Stimulated activated memory B cell treated with anti-CD40 and anti-IgM and Interleukin-4, amounts not matched to agents 10 μg/mL and 1 μg/mL and 100 μg/mL, for 72 hours (primary cell): ENCODE results near the gene ADAM10.

Source experiments
- ATAC-seq: fragments of 150-1000 bp; cut with Tn5 transposase; 2 replicates; pipeline ENCODE4 v1.10.0; 2021
- H3K27ac Mint-ChIP-seq: one replicate; pipeline ENCODE4 v1.8.0; 2022; ENCODE audit warnings: mild to moderate bottlenecking, mixed read lengths
- H3K27me3 Mint-ChIP-seq: one replicate; pipeline ENCODE4 v1.8.0; 2022; ENCODE audit warnings: mixed read lengths
- H3K36me3 Mint-ChIP-seq: one replicate; pipeline ENCODE4 v1.8.0; 2022; ENCODE audit warnings: mixed read lengths
- H3K4me1 Mint-ChIP-seq: one replicate; pipeline ENCODE4 v1.8.0; 2022; ENCODE audit warnings: mixed read lengths
- H3K4me3 Mint-ChIP-seq: one replicate; pipeline ENCODE4 v1.8.0; 2022; ENCODE audit warnings: mild to moderate bottlenecking, moderate library complexity, mixed read lengths
- H3K9me3 Mint-ChIP-seq: one replicate; pipeline ENCODE4 v1.8.0; 2022; ENCODE audit warnings: mixed read lengths

The ADAM10 gene

DNA sequence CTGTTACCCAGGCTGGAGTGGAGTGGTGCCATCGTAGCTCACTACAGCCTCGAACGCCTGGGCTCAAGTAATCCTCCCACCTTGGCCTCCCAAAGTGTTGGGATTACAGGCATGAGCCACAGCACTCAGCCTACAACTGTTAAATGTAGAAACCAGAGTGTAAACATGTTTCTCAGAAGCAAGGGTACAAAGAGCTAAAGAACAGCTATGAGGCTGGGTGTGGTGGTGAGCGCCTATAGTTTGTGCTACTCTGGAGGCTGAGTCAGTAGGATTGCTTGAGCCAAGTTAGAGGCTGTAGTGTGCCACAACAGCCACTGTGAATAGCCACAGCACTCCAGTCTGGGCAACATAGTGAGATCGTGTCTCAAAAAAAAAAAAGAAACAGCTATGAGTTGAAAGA, 16.8 kb upstream of the ADAM10 start:
- Mint-ChIP-seq H3K27ac (no peak overlapping the region), H3K27me3 (no peaks in the 10 kb centered on the region), H3K4me3 (no peak overlapping the region), H3K36me3 (no peaks in the 10 kb centered on the region), H3K9me3 (peaks cover 3% of the 10 kb centered on the region), H3K4me1 (no peaks in the 10 kb centered on the region)
- no peak for ATAC-seq

DNA sequence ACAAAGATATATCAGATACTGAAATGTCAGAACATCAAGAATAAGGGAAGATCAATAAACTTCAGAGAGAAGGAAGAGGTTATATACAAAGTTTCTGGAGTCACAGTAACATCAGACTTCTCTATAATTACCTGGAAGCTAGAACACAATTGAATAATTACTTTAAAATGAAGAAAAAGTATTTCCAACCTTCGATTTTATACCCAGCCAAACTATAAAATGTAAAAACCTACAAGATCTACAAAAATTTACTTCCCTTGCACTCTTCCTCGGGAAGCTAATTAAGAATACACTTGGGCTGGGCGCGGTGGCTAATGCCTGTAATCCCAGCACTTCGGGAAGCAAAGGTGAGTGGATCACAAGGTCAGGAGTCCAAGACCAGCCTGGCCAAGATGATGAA, 15.0 kb upstream of the ADAM10 start:
- no peak for ATAC-seq
- H3K27ac Mint-ChIP-seq: no peak overlapping the region
- no peaks in the 10 kb centered on the region for H3K36me3 Mint-ChIP-seq
- no peaks in the 10 kb centered on the region for H3K4me1 Mint-ChIP-seq
- no peaks in the 10 kb centered on the region for H3K27me3 Mint-ChIP-seq
- H3K4me3 Mint-ChIP-seq: no peak overlapping the region
- peaks cover 3% of the 10 kb centered on the region for H3K9me3 Mint-ChIP-seq

DNA sequence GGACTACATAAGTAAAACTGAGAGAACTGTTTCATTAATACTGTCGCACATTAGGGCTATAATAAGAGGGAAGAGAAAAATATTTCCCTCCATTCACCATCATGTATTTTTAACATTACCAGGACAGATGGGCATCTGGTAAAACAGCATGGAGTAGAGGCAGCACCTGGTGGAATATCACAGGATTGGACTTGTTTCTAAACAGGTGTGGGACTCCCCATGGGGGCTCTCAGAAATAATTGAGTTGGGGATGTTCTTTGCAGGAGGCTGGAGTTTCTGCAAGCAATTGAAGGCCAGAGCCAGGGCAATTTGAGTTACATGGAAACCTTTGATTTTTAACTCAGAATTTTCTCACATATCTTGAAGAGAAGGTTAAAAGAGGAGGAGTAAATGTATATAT, 13.2 kb upstream of the ADAM10 start:
- H3K4me1 Mint-ChIP-seq: no peaks in the 10 kb centered on the region
- no peak for ATAC-seq
- peaks cover 3% of the 10 kb centered on the region for H3K9me3 Mint-ChIP-seq
- H3K4me3 Mint-ChIP-seq: no peak overlapping the region
- H3K27ac Mint-ChIP-seq: no peak overlapping the region
- no peaks in the 10 kb centered on the region for H3K27me3 Mint-ChIP-seq
- H3K36me3 Mint-ChIP-seq: no peaks in the 10 kb centered on the region

DNA sequence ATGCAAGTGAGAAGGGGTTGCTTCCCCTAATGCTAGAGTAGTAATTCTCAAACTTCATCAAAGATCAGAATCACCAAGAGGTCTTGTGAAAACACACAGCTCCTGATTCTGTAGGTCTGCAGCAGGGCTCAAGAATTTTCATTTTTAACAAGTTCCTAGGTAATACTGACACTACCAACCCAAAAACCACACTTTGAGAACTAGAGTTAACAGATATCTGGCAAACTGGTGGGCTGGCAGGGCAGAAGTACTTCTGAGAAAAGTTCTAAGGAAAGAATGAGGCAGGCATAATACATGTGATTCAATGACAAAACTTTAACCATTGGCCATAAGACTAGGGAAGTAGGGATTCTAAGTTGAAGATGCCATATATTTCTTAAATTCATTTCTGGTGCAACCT, 12.8 kb upstream of the ADAM10 start:
- no peak overlapping the region for H3K27ac Mint-ChIP-seq
- H3K4me1 Mint-ChIP-seq: no peaks in the 10 kb centered on the region
- ATAC-seq: no peak
- peaks cover 3% of the 10 kb centered on the region for H3K9me3 Mint-ChIP-seq
- H3K27me3 Mint-ChIP-seq: no peaks in the 10 kb centered on the region
- H3K36me3 Mint-ChIP-seq: no peaks in the 10 kb centered on the region
- H3K4me3 Mint-ChIP-seq: no peak overlapping the region

DNA sequence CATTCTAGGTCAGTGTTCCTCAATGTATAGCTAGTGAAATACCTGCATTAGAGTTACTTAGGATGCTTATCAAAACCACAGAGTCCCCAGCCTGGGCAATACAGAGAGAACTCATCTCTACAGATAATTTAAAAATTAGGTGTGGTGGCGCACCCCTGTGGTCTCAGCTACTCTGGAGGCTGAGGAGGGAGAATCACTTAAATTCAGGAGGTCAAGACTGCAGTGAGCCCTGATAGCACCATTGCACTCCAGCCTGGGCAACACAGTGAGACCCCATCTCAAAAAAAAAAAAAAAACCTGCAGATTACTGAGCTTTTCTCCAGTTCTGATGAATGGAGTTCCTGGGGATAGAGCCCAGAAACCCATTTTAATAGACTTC, 11.5 kb upstream of the ADAM10 start:
- H3K4me3 Mint-ChIP-seq: no peak overlapping the region
- no peaks in the 10 kb centered on the region for H3K4me1 Mint-ChIP-seq
- H3K36me3 Mint-ChIP-seq: no peaks in the 10 kb centered on the region
- H3K9me3 Mint-ChIP-seq: peaks cover 3% of the 10 kb centered on the region
- no peak for ATAC-seq
- no peaks in the 10 kb centered on the region for H3K27me3 Mint-ChIP-seq
- H3K27ac Mint-ChIP-seq: no peak overlapping the region

DNA sequence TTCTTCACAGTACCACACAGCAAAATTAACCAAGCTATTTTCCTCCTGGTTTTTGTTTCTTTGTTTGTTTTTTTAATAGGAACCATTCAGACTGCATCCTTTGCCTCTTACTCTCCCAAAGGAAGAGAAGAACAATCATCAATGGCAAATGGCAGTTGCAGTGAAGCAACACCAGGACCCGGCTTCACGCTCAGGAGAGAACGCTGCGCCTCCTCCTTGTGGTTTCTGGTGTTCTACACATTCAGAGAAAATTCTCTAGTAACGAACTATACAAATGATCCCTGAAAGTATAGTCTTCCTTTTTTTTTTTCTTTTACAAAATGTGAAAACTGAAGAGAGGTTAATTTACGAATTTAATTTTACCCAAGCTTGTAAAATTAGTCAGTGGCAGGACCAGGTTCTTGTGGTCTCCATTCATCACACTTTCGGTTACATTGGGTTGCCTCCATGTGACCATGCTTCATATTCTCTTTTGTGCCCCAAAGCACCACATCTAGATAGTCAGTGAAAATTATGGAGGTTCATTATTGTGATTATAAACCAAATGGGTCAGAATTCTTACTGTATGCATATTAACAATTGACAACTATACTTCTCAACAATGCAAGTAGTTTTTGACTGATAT, 11.0 kb upstream of the ADAM10 start:
- Mint-ChIP-seq H3K27ac (no peak overlapping the region), H3K36me3 (no peaks in the 10 kb centered on the region), H3K27me3 (no peaks in the 10 kb centered on the region), H3K4me3 (no peak overlapping the region), H3K9me3 (peaks cover 3% of the 10 kb centered on the region), H3K4me1 (no peaks in the 10 kb centered on the region)
- no peak for ATAC-seq

DNA sequence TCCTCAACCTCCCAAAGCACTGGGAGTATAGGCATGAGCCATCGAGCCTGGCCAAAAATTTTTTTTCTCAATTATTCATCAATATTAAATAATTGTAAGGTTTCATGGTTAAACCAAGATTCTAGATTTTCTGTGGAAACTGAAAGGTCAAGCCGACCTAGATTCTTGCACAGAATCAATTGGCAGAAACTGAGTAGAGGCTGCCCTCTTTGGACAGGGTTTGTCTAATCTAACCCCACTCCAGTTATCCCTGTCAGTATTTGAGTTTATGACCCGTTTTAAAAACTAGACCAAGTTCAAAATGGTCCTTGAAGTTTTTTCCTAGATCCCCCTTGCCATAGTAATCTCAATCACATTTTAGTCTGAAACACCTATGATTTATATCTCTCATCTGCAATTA, 8.6 kb upstream of the ADAM10 start:
- no peaks in the 10 kb centered on the region for H3K4me1 Mint-ChIP-seq
- H3K36me3 Mint-ChIP-seq: no peaks in the 10 kb centered on the region
- no peaks in the 10 kb centered on the region for H3K9me3 Mint-ChIP-seq
- H3K27me3 Mint-ChIP-seq: no peaks in the 10 kb centered on the region
- H3K27ac Mint-ChIP-seq: no peak overlapping the region
- H3K4me3 Mint-ChIP-seq: no peak overlapping the region
- ATAC-seq: no peak

DNA sequence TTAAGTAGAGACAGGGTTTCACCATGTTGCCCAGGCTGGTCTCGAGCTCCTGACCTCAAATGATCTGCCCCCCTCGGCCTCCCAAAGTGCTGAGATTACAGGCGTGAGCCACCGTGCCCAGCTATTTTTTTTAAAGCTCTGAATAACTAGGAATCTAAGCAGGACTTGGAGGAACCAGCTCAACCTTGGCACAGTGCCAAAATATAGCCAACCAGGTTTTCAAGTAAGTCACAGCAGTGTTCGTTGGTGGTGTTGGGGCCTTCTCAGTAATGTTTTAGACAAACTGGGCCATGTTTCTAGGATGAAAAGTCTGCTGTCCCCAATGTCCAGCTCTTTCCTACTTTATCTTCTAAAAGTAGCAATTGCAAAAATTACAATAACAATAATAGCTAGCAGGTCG, 6.4 kb upstream of the ADAM10 start:
- ATAC-seq: no peak
- no peaks in the 10 kb centered on the region for H3K9me3 Mint-ChIP-seq
- no peak overlapping the region for H3K4me3 Mint-ChIP-seq
- no peaks in the 10 kb centered on the region for H3K36me3 Mint-ChIP-seq
- no peaks in the 10 kb centered on the region for H3K27me3 Mint-ChIP-seq
- no peak overlapping the region for H3K27ac Mint-ChIP-seq
- H3K4me1 Mint-ChIP-seq: no peaks in the 10 kb centered on the region

DNA sequence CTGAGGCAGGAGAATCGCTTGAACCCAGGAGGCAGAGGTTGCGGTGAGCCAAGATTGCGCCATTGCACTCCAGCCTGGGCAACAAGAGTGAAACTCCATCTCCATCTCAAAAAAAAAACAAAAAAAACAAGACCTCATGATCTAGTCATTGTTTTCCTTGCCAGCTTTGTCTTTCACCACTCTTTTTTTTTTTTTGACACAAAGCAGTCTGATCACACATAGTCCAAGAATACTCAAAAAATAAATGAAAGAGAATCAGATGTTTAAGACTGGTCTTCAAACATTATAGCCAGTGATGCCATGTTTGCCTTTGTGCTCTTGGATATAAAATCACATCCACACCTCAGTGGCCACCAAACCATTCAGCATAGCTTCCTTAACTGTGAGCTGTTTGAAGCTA, 5.8 kb upstream of the ADAM10 start:
- Mint-ChIP-seq H3K4me3 (no peak overlapping the region), H3K27me3 (no peaks in the 10 kb centered on the region), H3K9me3 (no peaks in the 10 kb centered on the region), H3K36me3 (no peaks in the 10 kb centered on the region), H3K4me1 (peaks cover 4% of the 10 kb centered on the region), H3K27ac (no peak overlapping the region)
- no peak for ATAC-seq

DNA sequence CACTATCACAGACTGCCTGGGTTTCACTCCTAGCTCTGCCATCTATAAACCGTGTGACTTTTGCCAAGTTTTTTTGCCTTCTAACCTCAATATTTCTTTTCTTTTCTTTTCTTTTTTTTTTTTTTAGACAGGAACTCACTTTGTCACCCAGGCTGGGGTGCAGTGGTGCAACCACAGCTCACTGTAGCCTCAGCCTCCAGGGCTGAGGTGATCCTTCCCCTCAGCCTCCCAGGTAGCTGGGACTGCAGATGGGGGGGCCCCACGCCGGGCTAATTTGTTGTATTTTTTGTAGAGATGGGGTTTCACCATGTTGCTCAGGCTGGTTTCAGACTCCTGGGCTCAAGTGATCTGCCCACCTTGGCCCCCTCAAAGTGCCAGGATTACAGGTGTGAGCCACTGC, 3.2 kb upstream of the ADAM10 start:
- Mint-ChIP-seq H3K4me1 (peaks cover 19% of the 10 kb centered on the region), H3K27me3 (no peaks in the 10 kb centered on the region), H3K9me3 (no peaks in the 10 kb centered on the region), H3K4me3 (no peak overlapping the region), H3K27ac (no peak overlapping the region), H3K36me3 (no peaks in the 10 kb centered on the region)
- ATAC-seq: no peak

DNA sequence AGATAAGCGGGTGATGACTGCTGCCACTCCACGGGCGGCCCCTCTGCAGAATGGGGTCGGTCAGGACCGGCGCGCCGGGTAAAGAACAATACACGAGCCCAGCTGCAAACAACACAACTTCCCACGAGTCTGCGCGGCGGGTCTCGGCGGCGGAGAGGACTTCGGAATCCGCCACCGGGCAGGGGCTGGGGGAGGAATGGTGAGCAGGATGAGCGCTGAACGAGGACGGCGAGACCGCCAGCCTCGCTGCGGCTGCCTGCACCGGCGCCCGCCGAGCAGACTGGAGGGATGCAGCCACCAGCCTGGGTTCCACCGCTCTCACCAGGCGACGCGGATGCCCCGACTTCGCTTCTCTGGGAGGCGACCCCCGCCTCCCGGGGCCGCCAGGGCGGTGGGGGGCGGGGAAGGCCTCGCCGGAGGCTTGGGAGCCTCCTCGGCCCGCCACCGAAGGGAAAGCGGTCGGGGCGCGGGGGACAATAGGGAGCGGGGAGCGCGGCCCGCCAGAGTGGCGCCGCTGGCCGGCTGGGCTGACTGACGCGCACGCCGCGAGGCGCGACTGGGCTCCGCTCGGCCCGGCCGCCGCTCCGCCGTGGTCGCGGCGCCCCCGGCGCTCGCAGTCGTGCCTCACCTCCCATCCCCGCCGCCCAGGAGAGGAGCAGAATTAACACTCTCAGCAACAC, 515 bp downstream of the ADAM10 start:
- Mint-ChIP-seq H3K4me3 (peak overlapping the region; percentile 99), H3K27me3 (no peaks in the 10 kb centered on the region), H3K36me3 (no peaks in the 10 kb centered on the region), H3K4me1 (peaks cover 33% of the 10 kb centered on the region), H3K27ac (peak overlapping the region; percentile 88), H3K9me3 (no peaks in the 10 kb centered on the region)
- peak; percentile 71 for ATAC-seq

DNA sequence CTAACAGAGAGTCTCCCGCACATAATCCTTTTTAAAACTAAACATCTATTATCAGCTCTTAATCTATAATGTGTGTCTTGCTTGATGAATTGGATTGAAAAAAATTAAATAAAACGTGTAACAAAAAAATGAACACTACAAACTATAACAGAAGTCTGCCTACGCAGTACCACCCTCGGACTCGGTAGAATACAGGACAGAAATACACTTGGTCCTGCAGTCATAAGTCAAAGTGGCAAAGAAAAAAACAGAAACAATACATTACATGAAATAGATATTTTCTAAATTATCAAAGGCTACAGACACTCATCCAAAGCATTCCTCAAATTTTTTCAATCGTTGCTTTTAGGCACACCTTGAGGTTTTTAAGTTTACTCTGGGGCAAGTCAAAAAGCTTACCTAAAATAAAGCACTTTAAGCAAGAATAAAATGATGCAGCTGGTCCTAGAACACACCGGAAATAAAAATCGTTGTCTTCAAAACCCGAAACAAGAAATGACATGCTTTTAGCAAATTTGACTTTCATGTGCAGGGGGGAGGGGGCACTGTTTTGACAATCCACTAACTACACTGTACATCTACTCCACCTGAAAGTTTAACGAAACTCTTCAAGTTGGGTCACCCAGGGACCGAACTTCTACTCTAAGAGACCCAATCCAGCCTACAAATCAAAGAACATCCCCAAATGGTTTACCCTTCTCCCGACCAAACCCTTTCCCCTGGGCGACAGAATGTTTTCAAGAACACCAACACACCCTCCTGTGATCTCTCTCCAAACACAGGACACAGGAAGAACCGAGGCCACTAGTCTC, 1.3 kb downstream of the ADAM10 start:
- H3K27ac Mint-ChIP-seq: peak overlapping the region; percentile 88
- H3K9me3 Mint-ChIP-seq: no peaks in the 10 kb centered on the region
- no peak for ATAC-seq

DNA sequence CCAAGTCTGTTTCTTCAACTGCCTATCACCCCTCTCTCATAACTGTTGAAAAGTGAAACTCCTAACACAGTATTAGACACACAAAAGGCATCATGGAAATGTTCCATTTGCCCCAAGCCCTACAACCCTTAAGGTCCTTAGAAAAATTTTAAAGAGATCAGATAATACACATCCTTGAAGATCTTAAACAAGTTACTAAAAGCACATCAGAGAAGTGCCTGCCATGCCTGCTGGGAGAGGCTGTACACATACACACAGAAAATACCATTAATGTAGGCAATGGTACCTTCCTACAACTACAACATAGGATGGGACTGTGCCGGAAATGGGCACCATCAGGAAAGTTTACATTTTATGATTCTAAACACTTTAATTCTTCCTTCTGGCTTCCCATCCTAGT, 3.3 kb downstream of the ADAM10 start:
- Mint-ChIP-seq H3K4me3 (no peak overlapping the region), H3K36me3 (no peaks in the 10 kb centered on the region), H3K27me3 (no peaks in the 10 kb centered on the region), H3K27ac (no peak overlapping the region), H3K9me3 (no peaks in the 10 kb centered on the region), H3K4me1 (peaks cover 57% of the 10 kb centered on the region)
- ATAC-seq: no peak

More for the DNA sequence above, 1.3 kb downstream of the ADAM10 start:
- peak overlapping the region; percentile 99 for H3K4me3 Mint-ChIP-seq
- peaks cover 36% of the 10 kb centered on the region for H3K4me1 Mint-ChIP-seq
- H3K27me3 Mint-ChIP-seq: no peaks in the 10 kb centered on the region
- H3K36me3 Mint-ChIP-seq: no peaks in the 10 kb centered on the region

DNA sequence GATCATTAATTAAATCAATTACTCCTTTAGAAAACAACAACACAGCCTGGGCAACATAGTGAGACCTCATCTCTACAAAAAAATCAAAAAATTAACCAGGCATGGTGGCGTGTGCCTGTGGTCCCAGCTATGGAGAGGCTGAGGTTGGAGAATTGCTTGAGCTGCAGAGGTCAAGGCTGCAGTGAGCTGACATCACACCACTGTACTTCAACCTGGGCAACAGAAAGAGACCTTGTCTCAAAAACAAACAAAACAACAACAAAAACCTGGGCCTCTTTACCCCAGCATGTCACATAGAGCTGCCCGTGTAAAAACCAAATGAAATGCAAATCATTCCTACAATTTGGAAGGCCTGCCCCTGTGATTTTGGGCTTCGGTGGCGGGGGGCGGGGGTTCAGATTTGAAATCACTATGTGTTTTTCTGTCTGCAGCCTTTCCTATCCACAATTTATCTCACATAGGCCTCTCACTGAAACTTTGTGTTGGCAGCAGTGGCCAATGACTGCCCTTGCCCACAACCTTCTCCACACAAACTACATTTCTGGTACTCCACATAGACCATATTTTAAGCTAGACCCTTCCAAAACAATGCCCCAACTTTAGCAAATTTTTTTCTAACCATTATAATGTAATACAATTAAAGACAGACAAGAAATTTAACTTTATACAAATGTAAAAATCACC, 6.5 kb downstream of the ADAM10 start:
- Mint-ChIP-seq H3K4me1 (peaks cover 63% of the 10 kb centered on the region), H3K27ac (no peak overlapping the region), H3K27me3 (no peaks in the 10 kb centered on the region), H3K9me3 (no peaks in the 10 kb centered on the region), H3K4me3 (no peak overlapping the region), H3K36me3 (no peaks in the 10 kb centered on the region)
- ATAC-seq: no peak

DNA sequence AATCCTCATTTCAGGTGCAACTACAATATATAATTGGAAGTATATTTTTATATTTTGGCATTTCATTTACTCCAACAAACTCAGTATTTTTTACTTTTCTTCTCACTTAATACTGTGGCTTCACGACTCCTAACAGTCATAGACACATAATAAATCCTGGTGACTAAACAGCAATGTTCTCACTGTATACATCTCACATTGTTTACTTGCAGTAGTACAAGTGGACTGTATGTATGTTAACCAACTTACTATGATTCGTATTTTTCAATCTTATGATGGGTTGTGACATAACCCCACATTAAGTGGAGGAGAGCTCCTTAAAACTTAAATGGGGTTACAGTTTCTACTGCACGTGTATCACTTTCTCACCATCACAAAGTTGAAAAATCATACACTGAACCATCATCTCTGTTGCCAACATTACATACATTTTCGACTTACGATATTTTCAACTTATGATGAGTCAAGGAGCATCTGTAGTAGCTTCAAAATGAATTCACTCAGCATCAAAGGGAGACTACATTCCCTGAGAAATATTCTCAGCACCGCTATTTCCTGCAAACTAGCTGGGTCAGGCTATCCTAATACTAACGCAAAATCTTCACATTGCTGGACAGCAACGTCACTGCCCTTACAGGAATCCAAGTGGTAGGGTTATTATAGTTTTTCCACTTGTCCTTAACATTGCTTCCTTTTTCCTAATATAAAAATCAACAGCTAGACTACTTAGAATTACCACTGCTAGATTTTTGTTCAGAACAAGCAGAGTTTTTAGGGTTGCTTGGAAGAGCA, 7.3 kb downstream of the ADAM10 start:
- ATAC-seq: no peak
- Mint-ChIP-seq H3K36me3 (no peaks in the 10 kb centered on the region), H3K27ac (no peak overlapping the region), H3K4me1 (peaks cover 63% of the 10 kb centered on the region), H3K27me3 (no peaks in the 10 kb centered on the region), H3K4me3 (no peak overlapping the region), H3K9me3 (no peaks in the 10 kb centered on the region)
